ENCODE data around the gene PPM1M.
"Not testable (repeated sequence)": the region's sequence is repeated elsewhere in the genome, so short reads cannot be mapped to it uniquely, and the experiment has no call there.

The PPM1M gene

GRCh38 chr3:52246728-52247408, 1.3 kb downstream of the PPM1M start:
- no peak for DNase-seq (ENCODE audit: low read depth, low spot score)

- DNase-seq (ENCODE audit: low read depth, low spot score): no peak
Measured at GRCh38 chr3:52247409-52248164, 2.0 kb downstream of the PPM1M start.

GRCh38 chr3:52248165-52248541, 2.6 kb downstream of the PPM1M start:
- DNase-seq (ENCODE audit: low read depth, low spot score): no peak

- no peak for DNase-seq (ENCODE audit: low read depth, low spot score)
Measured at GRCh38 chr3:52248816-52249547, 3.4 kb downstream of the PPM1M start.

GRCh38 chr3:52249683-52250082, 4.1 kb downstream of the PPM1M start:
- no peak for DNase-seq (ENCODE audit: low read depth, low spot score)

- no peak for DNase-seq (ENCODE audit: low read depth, low spot score)
Measured at GRCh38 chr3:52250122-52250521, 4.6 kb downstream of the PPM1M start.

GRCh38 chr3:52253314-52254304, 8.1 kb downstream of the PPM1M start:
- DNase-seq (ENCODE audit: low read depth, low spot score): peak; percentile 63

GRCh38 chr3:52254608-52255007, 9.0 kb downstream of the PPM1M start:
- DNase-seq (ENCODE audit: low read depth, low spot score): no peak

- no peak for DNase-seq (ENCODE audit: low read depth, low spot score)
Measured at GRCh38 chr3:52256159-52256558, 10.6 kb downstream of the PPM1M start.

GRCh38 chr3:52256622-52257021, 11.1 kb downstream of the PPM1M start:
- no peak for DNase-seq (ENCODE audit: low read depth, low spot score)

- DNase-seq (ENCODE audit: low read depth, low spot score): no peak
Measured at GRCh38 chr3:52257911-52258310, 12.4 kb downstream of the PPM1M start.

- DNase-seq (ENCODE audit: low read depth, low spot score): no peak
Measured at GRCh38 chr3:52259035-52259434, 13.5 kb downstream of the PPM1M start.

- no peak for DNase-seq (ENCODE audit: low read depth, low spot score)
Measured at GRCh38 chr3:52259448-52259847, 13.9 kb downstream of the PPM1M start.

- no peak for DNase-seq (ENCODE audit: low read depth, low spot score)
Measured at GRCh38 chr3:52262447-52262846, 16.9 kb downstream of the PPM1M start.

GRCh38 chr3:52265387-52265786, 19.8 kb downstream of the PPM1M start:
- no peak for DNase-seq (ENCODE audit: low read depth, low spot score)

GRCh38 chr3:52268036-52268435, 22.5 kb downstream of the PPM1M start:
- no peak for DNase-seq (ENCODE audit: low read depth, low spot score)

- no peak for DNase-seq (ENCODE audit: low read depth, low spot score)
Measured at GRCh38 chr3:52269776-52270175, 24.2 kb downstream of the PPM1M start.

GRCh38 chr3:52270252-52270754, 24.7 kb downstream of the PPM1M start:
- no peak for DNase-seq (ENCODE audit: low read depth, low spot score)

GRCh38 chr3:52272172-52272571, 26.6 kb downstream of the PPM1M start:
- DNase-seq (ENCODE audit: low read depth, low spot score): not testable (repeated sequence)

GRCh38 chr3:52272831-52273230, 27.3 kb downstream of the PPM1M start:
- no peak for DNase-seq (ENCODE audit: low read depth, low spot score)

- not testable (repeated sequence) for DNase-seq (ENCODE audit: low read depth, low spot score)
Measured at GRCh38 chr3:52274781-52275180, 29.2 kb downstream of the PPM1M start.

Data from activated naive CD8-positive, alpha-beta T cell treated with anti-CD3 and anti-CD28 coated beads, Interleukin-2, amount 50 U/mL, for 16 hours (primary cell).